GM12878 (cell line): Measurements from ENCODE around the gene EGFL8. TPM values are rescaled to one million over a fixed set of nuclear protein-coding genes. Genes with fewer than 3 reads are reported as not detected.

Experiments
- ATAC-seq: fragments of 200-7000 bp; cut with Tn5 transposase; 3 replicates; pipeline ENCODE4 v1.9.1; 2020; ENCODE audit warnings: mild to moderate bottlenecking, moderate library complexity
- BruUV-seq: library from RNA; stranded (reverse); fragments of 400-500 nt; replicated peaks from 2 replicates; lab custom pipeline; 2021; lab: Mats Ljungman, UMichigan
- CTCF ChIA-PET: fragments of 300-600 bp; sonication (Branson Sonifier 250); formaldehyde crosslinking; extraction: SDS; loops from one replicate; lab custom pipeline; 2021; ENCODE audit warnings: inconsistent platforms; lab: Yijun Ruan, JAX
- POLR2A ChIA-PET: fragments of 350-600 bp; formaldehyde crosslinking; extraction: SDS; loops from one replicate; lab custom pipeline; 2021; ENCODE audit warnings: inconsistent platforms; lab: Charles Lee
- RAD21 ChIA-PET: fragments of 300-600 bp; sonication (Branson Sonifier 250); formaldehyde crosslinking; loops from one replicate; lab custom pipeline; 2023; ENCODE audit warnings: antibody characterized with exemption; ENCODE audit not compliant: unreplicated experiment; lab: Charles Lee
- SMC1A ChIA-PET: fragments of 300-600 bp; sonication (Branson Sonifier 250); formaldehyde crosslinking; loops from one replicate; lab custom pipeline; 2023; ENCODE audit not compliant: unreplicated experiment, uncharacterized antibody; lab: Charles Lee
- DNase-seq: peaks from one replicate; pipeline ENCODE4 v3.0.0-alpha.2; 2011; ENCODE audit warnings: low read depth, low spot score
- FAIRE-seq: peaks from 3 replicates; lab custom pipeline; 2011; peaks lifted over from hg19 to GRCh38; lab: Jason Lieb, UNC
- H2AFZ ChIP-seq: 2 replicates; pipeline ENCODE4 v1.6.0; 2011; ENCODE audit warnings: low read depth, low read length, control low read depth; ENCODE audit not compliant: control insufficient read depth
- H3K27ac ChIP-seq: 2 replicates; pipeline ENCODE4 v1.5.1; 2011; ENCODE audit warnings: control low read depth; ENCODE audit not compliant: control insufficient read depth, insufficient read depth
- H3K27me3 ChIP-seq, 2 experiments: replicated peaks in 1 of 2; 2 replicates each; pipeline versions ENCODE4 v1.6.0 to v1.6.1; 2011; ENCODE audit warnings: low read length in 1 of 2; ENCODE audit not compliant: control insufficient read depth in 2 of 2, insufficient read depth in 2 of 2
- H3K36me3 ChIP-seq, 2 experiments: 2 replicates each; pipeline ENCODE4 v1.5.1; 2011; ENCODE audit warnings: low read length in 1 of 2; ENCODE audit not compliant: control insufficient read depth in 2 of 2, insufficient read depth in 2 of 2
- H3K4me1 ChIP-seq: 2 replicates; pipeline ENCODE4 v1.6.1; 2011; ENCODE audit warnings: mild to moderate bottlenecking, low read length, moderate library complexity, mixed read lengths; ENCODE audit not compliant: control insufficient read depth, insufficient read depth
- H3K4me2 ChIP-seq: 2 replicates; pipeline ENCODE4 v1.6.0; 2011; ENCODE audit warnings: control low read depth; ENCODE audit not compliant: control insufficient read depth, insufficient read depth
- H3K4me3 ChIP-seq: fragments of 200-600 bp; sonication (generic); 2 replicates; pipeline ENCODE4 v1.5.1; 2016
- H3K79me2 ChIP-seq: 2 replicates; pipeline ENCODE4 v1.6.0; 2011; ENCODE audit warnings: low read length; ENCODE audit not compliant: control insufficient read depth, insufficient read depth
- H3K9ac ChIP-seq: 2 replicates; pipeline ENCODE4 v1.8.0; 2011; ENCODE audit warnings: low read length, control low read depth, mixed read lengths; ENCODE audit not compliant: control insufficient read depth, insufficient read depth
- H3K9me3 ChIP-seq: replicated peaks from 3 replicates; pipeline ENCODE4 v1.5.1; 2011; ENCODE audit warnings: mild to moderate bottlenecking, low read length; ENCODE audit not compliant: control insufficient read depth, insufficient read depth
- H4K20me1 ChIP-seq: 2 replicates; pipeline ENCODE4 v1.6.0; 2011; ENCODE audit not compliant: control insufficient read depth, insufficient read depth
- IKZF1 ChIP-seq: fragments of 450-650 bp; conservative IDR thresholded peaks from 2 replicates; pipeline ENCODE4 v1.6.1; 2017; ENCODE audit warnings: antibody characterized with exemption, mild to moderate bottlenecking
- NR2F1 ChIP-seq: fragments of 450-650 bp; conservative IDR thresholded peaks from 2 replicates; pipeline ENCODE4 v1.6.1; 2017; ENCODE audit warnings: mild to moderate bottlenecking
- SKIL ChIP-seq: fragments of 450-650 bp; IDR thresholded peaks from 2 replicates; pipeline ENCODE4 v1.6.1; 2017; ENCODE audit warnings: mild to moderate bottlenecking, low read depth, inconsistent platforms; ENCODE audit not compliant: poor library complexity, severe bottlenecking
- YY1 ChIP-seq: IDR thresholded peaks from 2 replicates; pipeline ENCODE4 v1.6.1; 2011; ENCODE audit warnings: low read depth, mild to moderate bottlenecking, low read length
- WGBS: methylation state at CpG from one replicate; pipeline ENCODE4 v1.1.6; 2016; ENCODE audit warnings: low lambda C conversion rate; ENCODE audit not compliant: insufficient replicate concordance, insufficient coverage; ENCODE audit errors: missing lambda C conversion rate; 5-methylcytosine and 5-hydroxymethylcytosine counted together
- in situ Hi-C: fragments of 300-500 bp; cut with MboI; formaldehyde crosslinking; loops from 9 replicates; pipeline ENCODE4 v1.14.3; 2018; ENCODE audit warnings: mixed read lengths
- intact Hi-C: fragments of 100-400 bp; cut with micrococcal nuclease; formaldehyde crosslinking; loops from one replicate; pipeline ENCODE4 v1.14.2; 2022; ENCODE audit not compliant: unreplicated experiment
- polyA plus RNA-seq, 11 experiments: library from polyadenylated mRNA; depleted of rRNA in 4 of 11; unstranded in 6 of 11; stranded (reverse) in 5 of 11; fragments of >200 nt; fragmentation: Nextera tagmentation in 4 of 11; fragmentation: Illumina TruSeq in 1 of 11; extraction: Ambion mirVana in 4 of 11; extraction: Trizol in 1 of 11; gene quantifications; 1 replicate in 1 of 11; 2 replicates in 10 of 11; pipeline versions ENCODE4 v1.2.1 to v1.2.3, GENCODE V29; 2011 to 2016; ENCODE audit warnings: inconsistent platforms in 2 of 11, missing spikeins in 2 of 11, low read depth in 1 of 11
- total RNA-seq, 4 experiments: library from RNA; depleted of rRNA in 3 of 4; stranded (reverse); fragments of >200 nt in 3 of 4; fragmentation: Illumina TruSeq in 1 of 4; extraction: Trizol in 1 of 4; gene quantifications; 2 replicates each; pipeline versions ENCODE4 v1.2.1 to v1.2.3, GENCODE V29; 2013 to 2021

Gene EGFL8
- total and polyA plus RNA-seq, 10 of the 15 experiments (the other 5 are each of a cell fraction or from before 2014, with no cell fraction given) = 0.07 to 3.5 (median 1.4) TPM

- TF ChIP-seq YY1 (0 out of 2 replicates have a peak, but pooled peaks have one; percentile 12), SKIL (no peak), NR2F1 (peak; percentile 30; the same call in 1 of the 2 replicates), IKZF1 (peak; percentile 42; the same call in 1 of the 2 replicates)
- ChIA-PET SMC1A (no interaction called here), RAD21 (no interaction called here), CTCF (no interaction called here), POLR2A (no interaction called here)
- H4K20me1 ChIP-seq = no peaks in the 10 kb centered on the region
- H3K27me3 ChIP-seq = no peaks in the 10 kb centered on the region
- no peaks in the 10 kb centered on the region for H3K36me3 ChIP-seq
- peaks cover 22% of the 10 kb centered on the region for H3K79me2 ChIP-seq
- H3K9ac ChIP-seq = peak overlapping the region; percentile 74
- intact Hi-C loops = no loop called here
- H3K9me3 ChIP-seq = no peaks in the 10 kb centered on the region
- 0% methylated on average over 1 of the region's 2 CpGs for WGBS
- TSS peak; percentile 66 for BruUV-seq
- in situ Hi-C loops = no loop called here
- FAIRE-seq (no peak), DNase-seq (no peak), ATAC-seq (no peak)
- peak overlapping the region; percentile 70 for H3K27ac ChIP-seq
- H3K4me1 ChIP-seq = peaks cover 10% of the 10 kb centered on the region
- H3K4me3 ChIP-seq = peak overlapping the region; percentile 96
- H3K4me2 ChIP-seq = peak overlapping the region; percentile 68
- H2AFZ ChIP-seq = no peak overlapping the region
Observed at GRCh38 chr6:32175322-32175710, 10.9 kb downstream of the EGFL8 start.
